Measurements from ENCODE around the gene KIF26B. TPM values are rescaled to one million over a fixed set of nuclear protein-coding genes. Genes with fewer than 3 reads are reported as not detected.

The KIF26B gene
- total RNA-seq, 1 experiment from 2014 or later, result 1.2 TPM

- H3K27ac Mint-ChIP-seq, result no peak overlapping the region
- no peaks in the 10 kb centered on the region for H3K36me3 Mint-ChIP-seq
- TF ChIP-seq ATF6 (CRISPR knock-in tag; IDR thresholded peaks at IDR 0.05) (no peak), FOXK1 (CRISPR knock-in tag; IDR thresholded peaks at IDR 0.05) (no peak), FOXP1 (CRISPR knock-in tag; IDR thresholded peaks at IDR 0.05; ENCODE audit: borderline replicate concordance) (no peak)
- H3K27me3 Mint-ChIP-seq (ENCODE audit: low read depth), result no peaks in the 10 kb centered on the region
- no peaks in the 10 kb centered on the region for H3K9me3 Mint-ChIP-seq
- H3K4me1 Mint-ChIP-seq, result peaks cover 39% of the 10 kb centered on the region
- no peak overlapping the region for H3K4me3 Mint-ChIP-seq
- ATAC-seq (no peak), DNase-seq (ENCODE audit: low spot score) (no peak)
- ChIA-PET POLR2A (no interaction called here), CTCF (interaction anchor here (2.0 kb wide), 1 partner anchor 105 kb away, joined by 5 read pairs; no protein-coding TSS in a partner anchor)
Observed at GRCh38 chr1:245261786-245262185, 107.0 kb downstream of the KIF26B start.

GRCh38 chr1:245263529-245264095 lies 108.8 kb downstream of the KIF26B start:
- Mint-ChIP-seq H3K27ac (no peak overlapping the region), H3K4me1 (peaks cover 30% of the 10 kb centered on the region), H3K36me3 (no peaks in the 10 kb centered on the region), H3K27me3 (ENCODE audit: low read depth) (no peaks in the 10 kb centered on the region), H3K9me3 (no peaks in the 10 kb centered on the region), H3K4me3 (no peak overlapping the region)
- POLR2A ChIA-PET, result no interaction called here
- ATAC-seq (no peak; the same call in 1 of the 2 replicates), DNase-seq (ENCODE audit: low spot score) (no peak)
- CTCF ChIA-PET, result interaction anchor here (1.0 kb wide), 1 partner anchor 108 kb away, joined by 3 read pairs; no protein-coding TSS in a partner anchor
- TF ChIP-seq ELF4 (CRISPR knock-in tag; IDR thresholded peaks at IDR 0.05; ENCODE audit: low read depth) (no peak), ZNF219 (CRISPR knock-in tag; IDR thresholded peaks at IDR 0.05; ENCODE audit: borderline replicate concordance) (no peak), ARID4B (CRISPR knock-in tag; IDR thresholded peaks at IDR 0.05; ENCODE audit: borderline replicate concordance) (no peak), MYBL2 (CRISPR knock-in tag; IDR thresholded peaks at IDR 0.05) (no peak), FOXP4 (CRISPR knock-in tag; IDR thresholded peaks at IDR 0.05) (no peak), FOXJ3 (CRISPR knock-in tag; IDR thresholded peaks at IDR 0.05; ENCODE audit: borderline replicate concordance) (no peak), JAZF1 (CRISPR knock-in tag; IDR thresholded peaks at IDR 0.05) (no peak)

- TF ChIP-seq E2F4 (CRISPR knock-in tag; IDR thresholded peaks at IDR 0.05; ENCODE audit: borderline replicate concordance, low read depth), result no peak
- TF ChIP-seq FOXK1 (CRISPR knock-in tag; IDR thresholded peaks at IDR 0.05), result no peak
- TF ChIP-seq PREB (CRISPR knock-in tag; IDR thresholded peaks at IDR 0.05; ENCODE audit: borderline replicate concordance), result no peak
- no peak for TF ChIP-seq HMGA2 (CRISPR knock-in tag; IDR thresholded peaks at IDR 0.05)
- TF ChIP-seq ATF2 (CRISPR knock-in tag; IDR thresholded peaks at IDR 0.05; ENCODE audit: borderline replicate concordance, low read depth), result no peak
- no peak for TF ChIP-seq ZNF671 (CRISPR knock-in tag; IDR thresholded peaks at IDR 0.05)
- no peak for TF ChIP-seq ZNF121 (CRISPR knock-in tag; IDR thresholded peaks at IDR 0.05)
- no peak for TF ChIP-seq SMAD3 (CRISPR knock-in tag; IDR thresholded peaks at IDR 0.05; ENCODE audit: borderline replicate concordance)
- no peak for TF ChIP-seq IRF2 (CRISPR knock-in tag; IDR thresholded peaks at IDR 0.05; ENCODE audit: borderline replicate concordance, low read depth)
- Mint-ChIP-seq H3K27ac (no peak overlapping the region), H3K36me3 (no peaks in the 10 kb centered on the region), H3K27me3 (ENCODE audit: low read depth) (no peaks in the 10 kb centered on the region), H3K4me3 (no peak overlapping the region), H3K4me1 (peaks cover 28% of the 10 kb centered on the region), H3K9me3 (no peaks in the 10 kb centered on the region)
- ChIA-PET CTCF (no interaction called here), POLR2A (no interaction called here)
- no peak for ATAC-seq
- DNase-seq (ENCODE audit: low spot score), result no peak
Observed at GRCh38 chr1:245264226-245264625, 109.4 kb downstream of the KIF26B start.
